Measurements from ENCODE around the gene TRIO.

The TRIO gene

DNA sequence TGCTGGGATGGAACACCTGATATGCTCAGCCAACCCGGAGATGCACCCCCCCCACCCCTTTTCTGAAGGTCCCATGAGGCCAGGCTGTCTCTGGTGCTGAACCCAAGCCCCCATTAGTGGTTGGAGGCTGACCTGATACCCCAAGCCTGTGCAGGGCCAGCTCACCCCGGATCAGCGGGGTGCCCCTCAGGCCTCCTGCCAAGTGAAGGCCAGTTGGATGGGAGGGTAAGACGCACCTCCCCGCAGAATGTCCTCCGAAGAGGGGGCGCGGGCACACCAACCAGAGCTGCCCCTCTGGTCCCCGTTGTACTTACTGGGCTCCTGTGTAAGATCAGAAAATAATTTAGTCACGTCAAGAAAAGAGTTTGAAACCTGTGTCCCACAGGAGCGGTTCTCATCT is 361.7 kb downstream of the TRIO start:
- WGBS (ENCODE audit: extremely low coverage, insufficient coverage, insufficient read length), result no CpG with 5 or more reads among the region's 11 CpGs
- Histone ChIP-seq H3K9ac (ENCODE audit: low read length) (no peak overlapping the region), H3K79me2 (ENCODE audit: control insufficient read depth, insufficient read depth, low read length, poor library complexity) (no peaks in the 10 kb centered on the region), H4K8ac (ENCODE audit: low read depth, low read length) (no peak overlapping the region), H4K91ac (ENCODE audit: low read depth, low read length) (no peak overlapping the region), H2AFZ (ENCODE audit: insufficient read depth, low read length, poor library complexity) (no peak overlapping the region), H2AK5ac (ENCODE audit: low read length) (no peak overlapping the region), H3K14ac (ENCODE audit: low read length) (no peak overlapping the region), H2BK12ac (ENCODE audit: low read length) (no peak overlapping the region), H3K27me3 (ENCODE audit: insufficient read depth, low read length) (no peaks in the 10 kb centered on the region), H3K4me1 (ENCODE audit: control insufficient read depth in 1 of 2, insufficient read depth in 2 of 2, low read length in 2 of 2) (no peaks in the 10 kb centered on the region), H3K9me3 (ENCODE audit: insufficient read depth, low read depth, low read length) (peaks cover 2% of the 10 kb centered on the region), H3K27ac (ENCODE audit: low read depth, low read length) (no peak overlapping the region), H3K4ac (ENCODE audit: low read depth, low read length) (no peak overlapping the region), H3K79me1 (ENCODE audit: low read length) (no peaks in the 10 kb centered on the region), H3K36me3 (ENCODE audit: control insufficient read depth in 1 of 2, insufficient read depth in 2 of 2, low read length in 2 of 2) (peaks cover 77% of the 10 kb centered on the region in 2 experiments), H3K4me3 (ENCODE audit: low read depth, low read length) (no peak overlapping the region), H4K12ac (ENCODE audit: low read depth, low read length) (no peak overlapping the region), H2BK5ac (ENCODE audit: low read depth, low read length, poor library complexity) (no peak overlapping the region), H3K18ac (ENCODE audit: low read length) (no peak overlapping the region), H2BK120ac (ENCODE audit: insufficient read depth, low read length, poor library complexity) (no peak overlapping the region), H3K4me2 (ENCODE audit: low read length) (no peak overlapping the region), H3K23ac (ENCODE audit: low read length) (no peak overlapping the region)
- DNase-seq, result no peak

DNA sequence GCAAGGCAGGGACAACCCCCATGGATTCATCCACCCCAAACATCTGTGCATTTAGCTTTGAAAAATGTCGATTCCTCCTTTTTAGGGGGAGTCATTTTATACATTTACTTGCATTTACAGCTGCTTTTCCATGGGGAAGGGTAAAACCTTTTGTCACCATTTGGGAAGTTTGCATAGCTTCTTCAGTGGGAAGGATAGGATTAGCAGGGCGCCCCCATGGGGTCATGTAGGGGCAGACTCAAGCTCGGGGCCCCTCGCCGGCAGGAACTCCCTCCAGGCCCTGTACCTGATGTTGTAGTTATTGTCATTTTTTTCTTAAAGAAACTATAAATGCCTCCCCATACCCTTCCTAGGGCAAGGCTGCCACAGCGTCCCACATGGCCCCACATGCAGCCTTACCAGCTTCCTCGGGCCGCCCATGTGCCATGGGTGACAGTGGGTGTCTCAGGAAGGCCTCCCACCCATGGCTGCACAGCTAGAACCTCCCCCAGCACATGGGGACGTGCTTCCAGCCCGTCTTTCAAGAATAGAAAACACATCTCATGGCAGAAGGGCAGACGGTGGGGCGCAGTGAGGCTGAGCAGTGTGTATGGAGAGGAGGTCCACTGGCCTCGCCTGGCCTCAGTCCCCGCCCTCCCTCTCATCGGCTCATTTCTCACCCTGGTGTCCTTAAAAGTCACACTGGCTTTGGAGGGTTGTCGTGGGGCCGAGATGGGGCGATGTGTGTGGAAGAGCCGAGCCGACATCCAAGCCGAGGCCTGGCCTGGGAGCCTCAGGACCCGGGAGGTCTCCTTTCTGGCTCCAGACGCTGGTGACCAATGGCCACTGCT is 362.4 kb downstream of the TRIO start:
- H3K4me3 ChIP-seq (ENCODE audit: low read depth, low read length), result no peak overlapping the region
- no peak overlapping the region for H3K18ac ChIP-seq (ENCODE audit: low read length)
- H3K9me3 ChIP-seq (ENCODE audit: insufficient read depth, low read depth, low read length), result peaks cover 2% of the 10 kb centered on the region
- no peak overlapping the region for H4K12ac ChIP-seq (ENCODE audit: low read depth, low read length)
- no peak overlapping the region for H3K27ac ChIP-seq (ENCODE audit: low read depth, low read length)
- H3K14ac ChIP-seq (ENCODE audit: low read length), result no peak overlapping the region
- H3K27me3 ChIP-seq (ENCODE audit: insufficient read depth, low read length), result no peaks in the 10 kb centered on the region
- H4K8ac ChIP-seq (ENCODE audit: low read depth, low read length), result no peak overlapping the region
- no peak overlapping the region for H2BK5ac ChIP-seq (ENCODE audit: low read depth, low read length, poor library complexity)
- no peaks in the 10 kb centered on the region for H3K4me1 ChIP-seq (ENCODE audit: control insufficient read depth in 1 of 2, insufficient read depth in 2 of 2, low read length in 2 of 2)
- no peak overlapping the region for H2BK120ac ChIP-seq (ENCODE audit: insufficient read depth, low read length, poor library complexity)
- no peak for DNase-seq
- no peak overlapping the region for H3K4me2 ChIP-seq (ENCODE audit: low read length)
- no peak overlapping the region for H3K23ac ChIP-seq (ENCODE audit: low read length)
- no peak overlapping the region for H2AFZ ChIP-seq (ENCODE audit: insufficient read depth, low read length, poor library complexity)
- no peak overlapping the region for H4K91ac ChIP-seq (ENCODE audit: low read depth, low read length)
- no peak overlapping the region for H2BK12ac ChIP-seq (ENCODE audit: low read length)
- no peak overlapping the region for H2AK5ac ChIP-seq (ENCODE audit: low read length)
- no peaks in the 10 kb centered on the region for H3K79me2 ChIP-seq (ENCODE audit: control insufficient read depth, insufficient read depth, low read length, poor library complexity)
- H3K9ac ChIP-seq (ENCODE audit: low read length), result no peak overlapping the region
- peaks cover 72 to 74% of the 10 kb centered on the region in 2 experiments for H3K36me3 ChIP-seq (ENCODE audit: control insufficient read depth in 1 of 2, insufficient read depth in 2 of 2, low read length in 2 of 2)
- WGBS (ENCODE audit: extremely low coverage, insufficient coverage, insufficient read length), result no CpG with 5 or more reads among the region's 23 CpGs
- no peak overlapping the region for H3K4ac ChIP-seq (ENCODE audit: low read depth, low read length)
- H3K79me1 ChIP-seq (ENCODE audit: low read length), result no peaks in the 10 kb centered on the region

DNA sequence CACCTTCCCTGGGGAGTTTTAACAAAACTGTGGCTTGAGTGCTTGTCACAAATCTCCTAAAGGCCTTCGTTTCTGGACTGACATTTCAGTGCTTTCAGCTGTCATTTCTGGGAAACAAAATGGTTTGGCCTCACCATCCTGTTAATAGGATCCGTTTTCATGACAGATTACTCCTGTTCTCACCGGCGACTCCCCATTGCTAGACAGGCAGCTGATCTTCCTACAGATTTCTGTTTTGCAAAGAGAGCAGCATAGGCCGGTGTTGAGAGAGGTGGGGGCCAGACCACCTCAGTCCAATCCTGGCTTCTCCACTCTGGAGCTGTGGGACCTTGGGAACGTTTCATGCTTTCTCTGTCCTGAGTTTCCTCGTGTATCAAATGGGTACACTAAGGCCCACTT is 363.0 kb downstream of the TRIO start:
- no peak overlapping the region for H2BK120ac ChIP-seq (ENCODE audit: insufficient read depth, low read length, poor library complexity)
- H3K27ac ChIP-seq (ENCODE audit: low read depth, low read length), result no peak overlapping the region
- H2BK12ac ChIP-seq (ENCODE audit: low read length), result no peak overlapping the region
- H3K4me2 ChIP-seq (ENCODE audit: low read length), result no peak overlapping the region
- no peak overlapping the region for H4K8ac ChIP-seq (ENCODE audit: low read depth, low read length)
- no peak overlapping the region for H3K18ac ChIP-seq (ENCODE audit: low read length)
- peaks cover 70 to 72% of the 10 kb centered on the region in 2 experiments for H3K36me3 ChIP-seq (ENCODE audit: control insufficient read depth in 1 of 2, insufficient read depth in 2 of 2, low read length in 2 of 2)
- H4K91ac ChIP-seq (ENCODE audit: low read depth, low read length), result no peak overlapping the region
- H3K4me1 ChIP-seq (ENCODE audit: control insufficient read depth in 1 of 2, insufficient read depth in 2 of 2, low read length in 2 of 2), result no peaks in the 10 kb centered on the region
- H3K4ac ChIP-seq (ENCODE audit: low read depth, low read length), result no peak overlapping the region
- no peak overlapping the region for H3K23ac ChIP-seq (ENCODE audit: low read length)
- no CpG with 5 or more reads among the region's 7 CpGs for WGBS (ENCODE audit: extremely low coverage, insufficient coverage, insufficient read length)
- peaks cover 2% of the 10 kb centered on the region for H3K9me3 ChIP-seq (ENCODE audit: insufficient read depth, low read depth, low read length)
- H2BK5ac ChIP-seq (ENCODE audit: low read depth, low read length, poor library complexity), result no peak overlapping the region
- no peak overlapping the region for H3K14ac ChIP-seq (ENCODE audit: low read length)
- no peak overlapping the region for H3K9ac ChIP-seq (ENCODE audit: low read length)
- H3K79me2 ChIP-seq (ENCODE audit: control insufficient read depth, insufficient read depth, low read length, poor library complexity), result no peaks in the 10 kb centered on the region
- no peak overlapping the region for H3K4me3 ChIP-seq (ENCODE audit: low read depth, low read length)
- no peak for DNase-seq
- H3K27me3 ChIP-seq (ENCODE audit: insufficient read depth, low read length), result no peaks in the 10 kb centered on the region
- no peaks in the 10 kb centered on the region for H3K79me1 ChIP-seq (ENCODE audit: low read length)
- H4K12ac ChIP-seq (ENCODE audit: low read depth, low read length), result no peak overlapping the region
- H2AFZ ChIP-seq (ENCODE audit: insufficient read depth, low read length, poor library complexity), result no peak overlapping the region
- H2AK5ac ChIP-seq (ENCODE audit: low read length), result no peak overlapping the region

DNA sequence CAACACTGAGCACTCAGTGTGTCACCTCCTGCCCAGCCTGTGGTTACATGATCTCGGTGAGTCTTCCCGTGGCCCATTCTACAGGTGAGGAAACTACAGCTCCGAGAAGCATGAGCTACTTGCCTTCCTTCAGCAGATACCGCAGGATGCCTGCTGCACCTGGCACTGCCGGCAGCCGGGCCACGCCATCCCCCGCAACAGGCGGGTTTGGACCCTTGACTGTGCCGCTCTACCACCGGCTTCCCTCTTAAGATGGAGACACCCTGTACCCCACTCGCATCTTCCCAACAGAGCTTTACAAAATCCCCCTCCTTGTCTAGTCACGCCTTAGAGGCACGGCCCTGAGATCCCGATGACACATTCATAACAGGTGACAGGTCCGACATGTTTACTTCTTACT is 363.5 kb downstream of the TRIO start:
- Histone ChIP-seq H3K79me1 (ENCODE audit: low read length) (no peaks in the 10 kb centered on the region), H3K18ac (ENCODE audit: low read length) (no peak overlapping the region), H3K9ac (ENCODE audit: low read length) (no peak overlapping the region), H3K27me3 (ENCODE audit: insufficient read depth, low read length) (no peaks in the 10 kb centered on the region), H4K8ac (ENCODE audit: low read depth, low read length) (no peak overlapping the region), H3K79me2 (ENCODE audit: control insufficient read depth, insufficient read depth, low read length, poor library complexity) (no peaks in the 10 kb centered on the region), H3K9me3 (ENCODE audit: insufficient read depth, low read depth, low read length) (peaks cover 2% of the 10 kb centered on the region), H4K12ac (ENCODE audit: low read depth, low read length) (no peak overlapping the region), H3K14ac (ENCODE audit: low read length) (no peak overlapping the region), H2BK5ac (ENCODE audit: low read depth, low read length, poor library complexity) (no peak overlapping the region), H3K4me1 (ENCODE audit: control insufficient read depth in 1 of 2, insufficient read depth in 2 of 2, low read length in 2 of 2) (no peaks in the 10 kb centered on the region), H2AFZ (ENCODE audit: insufficient read depth, low read length, poor library complexity) (no peak overlapping the region), H4K91ac (ENCODE audit: low read depth, low read length) (no peak overlapping the region), H3K4me2 (ENCODE audit: low read length) (no peak overlapping the region), H3K4ac (ENCODE audit: low read depth, low read length) (no peak overlapping the region), H2BK120ac (ENCODE audit: insufficient read depth, low read length, poor library complexity) (no peak overlapping the region), H2BK12ac (ENCODE audit: low read length) (no peak overlapping the region), H3K36me3 (ENCODE audit: control insufficient read depth in 1 of 2, insufficient read depth in 2 of 2, low read length in 2 of 2) (peaks cover 65 to 67% of the 10 kb centered on the region in 2 experiments), H3K4me3 (ENCODE audit: low read depth, low read length) (no peak overlapping the region), H3K27ac (ENCODE audit: low read depth, low read length) (no peak overlapping the region), H3K23ac (ENCODE audit: low read length) (no peak overlapping the region), H2AK5ac (ENCODE audit: low read length) (no peak overlapping the region)
- no peak for DNase-seq
- WGBS (ENCODE audit: extremely low coverage, insufficient coverage, insufficient read length), result no CpG with 5 or more reads among the region's 16 CpGs

All from trophoblast cell (in vitro differentiated cells and primary cell).